ENCODE measurements around the gene TTLL11. TPM values are rescaled to one million over a fixed set of nuclear protein-coding genes. Genes with fewer than 3 reads are reported as not detected.

The TTLL11 gene
- polyA plus RNA-seq, 1 of the 3 experiments (the other 2 are of a cell fraction) = 6.8 TPM

- H2AFZ ChIP-seq (ENCODE audit: low read depth) = no peak overlapping the region
- no peaks in the 10 kb centered on the region for H3K9me2 ChIP-seq
- WGBS (ENCODE audit: low lambda C conversion rate) = 57% methylated on average over 15 of the region's 20 CpGs
- H3K4me2 ChIP-seq = no peak overlapping the region; the same call in 1 of the 2 replicates
- H3K4me3 ChIP-seq (ENCODE audit: low read depth in 2 of 2, low read length in 1 of 2) = no peak overlapping the region; a peak in 1 of 4 replicates
- H3K27me3 ChIP-seq (ENCODE audit: insufficient read depth) = no peaks in the 10 kb centered on the region
- H3K9me3 ChIP-seq = no peaks in the 10 kb centered on the region
- TF ChIP-seq EP300 (IDR thresholded peaks at IDR 0.05; ENCODE audit: borderline replicate concordance in 1 of 2, low read depth in 1 of 2, low read length in 1 of 2) (peak in 1 of 2 experiments; percentile 19; a peak in 1 of 4 replicates), SMC3 (IDR thresholded peaks at IDR 0.05; ENCODE audit: low read depth, low read length) (no peak), GATA2 (CRISPR knock-in tag; IDR thresholded peaks at IDR 0.05) (peak; percentile 59; the same call in 1 of the 2 replicates), FOSL2 (IDR thresholded peaks at IDR 0.05; ENCODE audit: borderline replicate concordance, low read depth) (no peak), RCOR1 (IDR thresholded peaks at IDR 0.05; ENCODE audit: low read length) (peak; percentile 20; the same call in 1 of the 2 replicates), FOXJ3 (CRISPR knock-in tag; IDR thresholded peaks at IDR 0.05) (peak; percentile 90), CHD2 (IDR thresholded peaks at IDR 0.05; ENCODE audit: low read length, partially characterized antibody) (peak; percentile 33), RXRA (IDR thresholded peaks at IDR 0.05; ENCODE audit: borderline replicate concordance, low read depth) (no peak)
- DNase-seq = peak; percentile 89
- POLR2A ChIA-PET = no interaction called here
- CTCF ChIA-PET = interaction anchor here (0.6 to 1.7 kb wide), 3 partner anchors 11 to 133 kb away, joined by 3 to 5 read pairs (median 3); no protein-coding TSS in a partner anchor
- no peaks in the 10 kb centered on the region for H3K79me2 ChIP-seq (ENCODE audit: insufficient read depth)
- no peaks in the 10 kb centered on the region for H3K36me3 ChIP-seq (replicated peaks in 1 of 2; ENCODE audit: control insufficient read depth in 1 of 2, insufficient read depth in 2 of 2, low read length in 1 of 2)
- no peaks in the 10 kb centered on the region for H4K20me1 ChIP-seq (ENCODE audit: insufficient read depth)
- no peaks in the 10 kb centered on the region for H3F3A ChIP-seq (replicated peaks; ENCODE audit: insufficient read depth)
- H3K9ac ChIP-seq = no peak overlapping the region
- peaks cover 0 to 22% of the 10 kb centered on the region in 2 experiments; a peak in 2 of 4 replicates for H3K4me1 ChIP-seq (ENCODE audit: control insufficient read depth in 1 of 2, insufficient read depth in 2 of 2, low read depth in 1 of 2, low read length in 1 of 2)
- no peak overlapping the region for H3K27ac ChIP-seq (ENCODE audit: low read depth in 2 of 2, low read length in 1 of 2)
Observed at GRCh38 chr9:121819428-121820231, 273.5 kb downstream of the TTLL11 start.

DNA sequence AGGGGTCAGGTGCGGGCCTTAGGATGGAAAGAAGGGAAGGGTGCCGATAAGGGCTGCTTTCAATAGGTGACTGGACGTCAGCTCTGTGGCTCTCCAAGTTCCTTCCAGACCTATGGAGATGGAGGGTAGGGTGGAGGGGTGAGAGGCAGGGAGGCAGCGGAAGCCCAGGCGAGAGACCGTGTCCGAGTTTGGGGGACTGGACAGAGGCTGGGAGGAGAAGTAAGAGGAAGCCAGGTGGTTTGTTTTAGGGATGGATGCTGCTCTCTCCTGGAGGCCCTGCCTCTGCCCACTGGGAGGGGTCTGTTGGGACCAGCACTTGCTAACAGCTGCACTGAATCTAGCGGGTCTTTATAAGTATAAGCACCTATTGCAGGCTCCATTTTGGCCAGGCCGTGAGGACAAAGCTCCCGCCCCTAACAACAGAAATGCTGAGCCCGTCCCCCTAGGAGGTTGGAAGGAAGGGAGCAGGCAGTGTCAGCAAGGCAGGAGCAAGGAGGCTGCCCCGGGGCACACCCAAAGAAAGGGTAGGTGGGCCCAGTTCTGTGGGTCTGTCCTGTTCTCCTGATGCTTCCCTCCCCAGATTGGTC is 274.2 kb downstream of the TTLL11 start:
- Histone ChIP-seq H3K4me2 (no peak overlapping the region), H3K9me2 (no peaks in the 10 kb centered on the region), H3F3A (replicated peaks; ENCODE audit: insufficient read depth) (no peaks in the 10 kb centered on the region), H3K4me3 (ENCODE audit: low read depth in 2 of 2, low read length in 1 of 2) (no peak overlapping the region), H3K36me3 (replicated peaks in 1 of 2; ENCODE audit: control insufficient read depth in 1 of 2, insufficient read depth in 2 of 2, low read length in 1 of 2) (no peaks in the 10 kb centered on the region), H3K9me3 (no peaks in the 10 kb centered on the region), H3K79me2 (ENCODE audit: insufficient read depth) (no peaks in the 10 kb centered on the region), H3K4me1 (ENCODE audit: control insufficient read depth in 1 of 2, insufficient read depth in 2 of 2, low read depth in 1 of 2, low read length in 1 of 2) (peaks cover 0 to 22% of the 10 kb centered on the region in 2 experiments; a peak in 2 of 4 replicates), H3K9ac (no peak overlapping the region), H4K20me1 (ENCODE audit: insufficient read depth) (no peaks in the 10 kb centered on the region), H3K27me3 (ENCODE audit: insufficient read depth) (no peaks in the 10 kb centered on the region), H2AFZ (ENCODE audit: low read depth) (no peak overlapping the region), H3K27ac (ENCODE audit: low read depth in 2 of 2, low read length in 1 of 2) (no peak overlapping the region)
- ChIA-PET CTCF (interaction anchor here (0.6 to 1.7 kb wide), 3 partner anchors 10 to 133 kb away, joined by 3 to 5 read pairs (median 3); no protein-coding TSS in a partner anchor), POLR2A (no interaction called here)
- DNase-seq = peak; percentile 51
- TF ChIP-seq GABPA (IDR thresholded peaks at IDR 0.05; ENCODE audit: low read depth) (no peak), TAF1 (IDR thresholded peaks at IDR 0.05; ENCODE audit: borderline replicate concordance, low read depth, low read length) (no peak), SIN3A (IDR thresholded peaks at IDR 0.05; ENCODE audit: borderline replicate concordance, low read depth, low read length) (no peak), RXRA (IDR thresholded peaks at IDR 0.05; ENCODE audit: borderline replicate concordance, low read depth) (no peak), TEAD4 (IDR thresholded peaks at IDR 0.05; ENCODE audit: borderline replicate concordance, insufficient read depth) (no peak), USF1 (IDR thresholded peaks at IDR 0.05; ENCODE audit: borderline replicate concordance, low read depth) (no peak)
- TF ChIP-seq, protein P1, sequence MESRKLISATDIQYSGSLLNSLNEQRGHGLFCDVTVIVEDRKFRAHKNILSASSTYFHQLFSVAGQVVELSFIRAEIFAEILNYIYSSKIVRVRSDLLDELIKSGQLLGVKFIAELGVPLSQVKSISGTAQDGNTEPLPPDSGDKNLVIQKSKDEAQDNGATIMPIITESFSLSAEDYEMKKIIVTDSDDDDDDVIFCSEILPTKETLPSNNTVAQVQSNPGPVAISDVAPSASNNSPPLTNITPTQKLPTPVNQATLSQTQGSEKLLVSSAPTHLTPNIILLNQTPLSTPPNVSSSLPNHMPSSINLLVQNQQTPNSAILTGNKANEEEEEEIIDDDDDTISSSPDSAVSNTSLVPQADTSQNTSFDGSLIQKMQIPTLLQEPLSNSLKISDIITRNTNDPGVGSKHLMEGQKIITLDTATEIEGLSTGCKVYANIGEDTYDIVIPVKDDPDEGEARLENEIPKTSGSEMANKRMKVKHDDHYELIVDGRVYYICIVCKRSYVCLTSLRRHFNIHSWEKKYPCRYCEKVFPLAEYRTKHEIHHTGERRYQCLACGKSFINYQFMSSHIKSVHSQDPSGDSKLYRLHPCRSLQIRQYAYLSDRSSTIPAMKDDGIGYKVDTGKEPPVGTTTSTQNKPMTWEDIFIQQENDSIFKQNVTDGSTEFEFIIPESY (IDR thresholded peaks at IDR 0.05; ENCODE audit: borderline replicate concordance, low read depth) = no peak
- 89% methylated on average over 12 of the region's 12 CpGs for WGBS (ENCODE audit: low lambda C conversion rate)

Measured in SK-N-SH (cell line).